Measurements from ENCODE around the gene INVS.

The INVS gene

DNA sequence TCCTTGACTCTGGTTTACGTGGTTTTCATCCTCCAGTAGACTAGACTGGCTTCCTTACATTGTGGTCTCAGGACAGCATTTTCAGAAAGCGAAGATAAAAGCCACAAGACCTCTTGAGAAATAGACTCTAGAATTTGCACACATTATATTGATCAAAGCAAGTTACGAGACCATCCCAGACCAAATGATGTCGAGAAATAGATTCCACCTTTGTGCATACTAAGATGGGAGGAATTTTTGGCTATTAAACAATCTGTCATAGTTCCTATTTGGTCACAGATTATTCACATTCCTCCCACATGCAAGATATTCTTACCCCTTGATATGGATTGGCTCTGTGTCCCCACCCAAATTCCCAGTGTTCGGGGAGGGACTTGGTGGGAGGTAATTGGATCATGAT, 188.1 kb downstream of the INVS start:
- Mint-ChIP-seq H3K27me3 (ENCODE audit: low read depth) (no peaks in the 10 kb centered on the region), H3K9me3 (peaks cover 41% of the 10 kb centered on the region), H3K4me3 (no peak overlapping the region), H3K4me1 (peaks cover under 1% of the 10 kb centered on the region), H3K27ac (no peak overlapping the region), H3K36me3 (ENCODE audit: low read depth) (peaks cover 94% of the 10 kb centered on the region)
- TF ChIP-seq, protein P1, sequence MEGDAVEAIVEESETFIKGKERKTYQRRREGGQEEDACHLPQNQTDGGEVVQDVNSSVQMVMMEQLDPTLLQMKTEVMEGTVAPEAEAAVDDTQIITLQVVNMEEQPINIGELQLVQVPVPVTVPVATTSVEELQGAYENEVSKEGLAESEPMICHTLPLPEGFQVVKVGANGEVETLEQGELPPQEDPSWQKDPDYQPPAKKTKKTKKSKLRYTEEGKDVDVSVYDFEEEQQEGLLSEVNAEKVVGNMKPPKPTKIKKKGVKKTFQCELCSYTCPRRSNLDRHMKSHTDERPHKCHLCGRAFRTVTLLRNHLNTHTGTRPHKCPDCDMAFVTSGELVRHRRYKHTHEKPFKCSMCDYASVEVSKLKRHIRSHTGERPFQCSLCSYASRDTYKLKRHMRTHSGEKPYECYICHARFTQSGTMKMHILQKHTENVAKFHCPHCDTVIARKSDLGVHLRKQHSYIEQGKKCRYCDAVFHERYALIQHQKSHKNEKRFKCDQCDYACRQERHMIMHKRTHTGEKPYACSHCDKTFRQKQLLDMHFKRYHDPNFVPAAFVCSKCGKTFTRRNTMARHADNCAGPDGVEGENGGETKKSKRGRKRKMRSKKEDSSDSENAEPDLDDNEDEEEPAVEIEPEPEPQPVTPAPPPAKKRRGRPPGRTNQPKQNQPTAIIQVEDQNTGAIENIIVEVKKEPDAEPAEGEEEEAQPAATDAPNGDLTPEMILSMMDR (IDR thresholded peaks at IDR 0.05; ENCODE audit: unreplicated experiment in 3 of 3), result no peak

DNA sequence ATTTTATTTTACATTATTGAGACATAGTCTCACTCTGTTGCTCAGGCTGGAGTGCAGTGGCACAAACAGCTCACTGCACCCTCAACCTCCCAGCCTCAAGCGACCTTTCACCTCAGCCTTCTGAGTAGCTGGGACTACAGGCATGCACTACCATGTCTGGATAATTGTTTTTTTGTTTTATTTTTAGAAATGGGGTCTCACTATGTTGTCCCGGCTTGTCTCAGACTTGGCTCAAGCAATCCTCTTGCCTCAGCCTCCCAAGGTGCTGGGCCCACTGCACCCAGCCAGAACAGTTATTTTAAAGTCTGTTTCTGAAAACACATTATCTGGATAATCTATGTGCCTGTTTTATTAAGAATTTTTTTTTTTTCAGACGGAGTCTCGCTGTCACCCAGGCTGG, 191.7 kb downstream of the INVS start:
- TF ChIP-seq, protein P1 (IDR thresholded peaks at IDR 0.05; ENCODE audit: unreplicated experiment in 3 of 3), result no peak
- H3K9me3 Mint-ChIP-seq, result peaks cover 29% of the 10 kb centered on the region
- no peaks in the 10 kb centered on the region for H3K27me3 Mint-ChIP-seq (ENCODE audit: low read depth)
- H3K27ac Mint-ChIP-seq, result no peak overlapping the region
- no peak overlapping the region for H3K4me3 Mint-ChIP-seq
- peaks cover 95% of the 10 kb centered on the region for H3K36me3 Mint-ChIP-seq (ENCODE audit: low read depth)
- H3K4me1 Mint-ChIP-seq, result no peaks in the 10 kb centered on the region

DNA sequence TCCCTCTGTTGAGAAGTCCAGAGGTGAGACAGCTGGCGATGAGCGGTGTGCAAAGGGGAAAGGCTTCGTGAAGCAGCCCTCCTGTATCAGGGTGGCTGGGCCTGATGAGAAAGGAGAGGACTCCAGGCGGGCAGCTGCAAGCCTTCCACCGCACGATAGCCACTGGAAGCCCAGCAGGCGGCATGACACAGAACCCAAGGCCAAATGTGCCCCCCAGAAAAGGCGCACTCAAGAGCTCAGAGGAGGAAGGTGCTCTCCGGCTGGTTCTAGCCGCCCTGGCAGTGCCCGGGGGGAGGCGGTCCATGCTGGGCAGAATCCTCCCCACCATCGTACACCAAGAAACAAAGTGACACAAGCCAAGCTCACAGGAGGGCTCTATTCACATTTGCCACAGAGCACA, 193.4 kb downstream of the INVS start:
- Mint-ChIP-seq H3K27me3 (ENCODE audit: low read depth) (no peaks in the 10 kb centered on the region), H3K27ac (no peak overlapping the region), H3K36me3 (ENCODE audit: low read depth) (peaks cover 84% of the 10 kb centered on the region), H3K9me3 (peaks cover 17% of the 10 kb centered on the region), H3K4me1 (no peaks in the 10 kb centered on the region), H3K4me3 (no peak overlapping the region)
- TF ChIP-seq, protein P1 (IDR thresholded peaks at IDR 0.05; ENCODE audit: unreplicated experiment in 3 of 3), result no peak

DNA sequence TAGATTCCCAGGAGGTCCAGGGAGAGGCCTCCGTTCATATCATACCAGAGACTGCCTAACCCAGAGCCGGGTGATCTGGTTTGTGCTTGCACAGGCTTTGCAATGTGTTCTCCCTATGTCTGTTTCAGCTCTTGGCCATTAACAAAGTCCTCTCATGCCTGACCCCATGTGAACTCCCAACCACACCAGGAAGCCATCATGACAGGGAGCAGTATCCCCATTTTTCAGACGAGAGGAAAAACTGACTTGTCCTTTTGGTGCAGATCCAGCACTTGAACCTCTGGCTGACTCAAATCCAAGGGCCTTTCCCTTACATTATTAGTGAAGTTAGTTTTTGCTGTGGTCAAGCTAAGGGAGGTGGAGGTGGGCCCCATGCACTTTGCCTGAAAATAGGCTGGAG, 195.3 kb downstream of the INVS start:
- Mint-ChIP-seq H3K27ac (no peak overlapping the region), H3K27me3 (ENCODE audit: low read depth) (no peaks in the 10 kb centered on the region), H3K9me3 (peaks cover 4% of the 10 kb centered on the region), H3K4me1 (no peaks in the 10 kb centered on the region), H3K4me3 (no peak overlapping the region), H3K36me3 (ENCODE audit: low read depth) (peaks cover 76% of the 10 kb centered on the region)
- TF ChIP-seq, protein P1 (IDR thresholded peaks at IDR 0.05; ENCODE audit: unreplicated experiment in 3 of 3), result no peak

DNA sequence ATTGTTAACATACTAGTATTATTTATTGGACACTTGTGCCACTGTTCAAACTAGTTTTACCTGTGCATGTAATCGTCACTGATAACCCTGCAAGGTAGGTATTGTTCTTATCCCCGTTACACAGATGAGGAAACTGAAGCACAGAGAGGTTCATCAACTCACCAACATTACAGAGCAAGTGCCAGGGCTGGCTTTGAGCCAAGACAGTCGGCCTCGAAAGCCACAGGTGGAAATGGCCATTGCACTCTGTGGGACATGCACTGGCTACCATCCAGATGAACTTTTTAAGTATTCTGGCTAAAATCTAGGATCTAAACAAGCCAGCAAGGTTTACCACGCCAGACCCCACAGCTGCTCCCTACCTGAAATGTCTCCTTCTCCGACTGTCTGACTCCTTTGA, 195.8 kb downstream of the INVS start:
- H3K9me3 Mint-ChIP-seq, result no peaks in the 10 kb centered on the region
- peaks cover 75% of the 10 kb centered on the region for H3K36me3 Mint-ChIP-seq (ENCODE audit: low read depth)
- TF ChIP-seq, protein P1 (IDR thresholded peaks at IDR 0.05; ENCODE audit: unreplicated experiment in 3 of 3), result no peak
- H3K27me3 Mint-ChIP-seq (ENCODE audit: low read depth), result no peaks in the 10 kb centered on the region
- H3K4me3 Mint-ChIP-seq, result no peak overlapping the region
- H3K4me1 Mint-ChIP-seq, result no peaks in the 10 kb centered on the region
- no peak overlapping the region for H3K27ac Mint-ChIP-seq

DNA sequence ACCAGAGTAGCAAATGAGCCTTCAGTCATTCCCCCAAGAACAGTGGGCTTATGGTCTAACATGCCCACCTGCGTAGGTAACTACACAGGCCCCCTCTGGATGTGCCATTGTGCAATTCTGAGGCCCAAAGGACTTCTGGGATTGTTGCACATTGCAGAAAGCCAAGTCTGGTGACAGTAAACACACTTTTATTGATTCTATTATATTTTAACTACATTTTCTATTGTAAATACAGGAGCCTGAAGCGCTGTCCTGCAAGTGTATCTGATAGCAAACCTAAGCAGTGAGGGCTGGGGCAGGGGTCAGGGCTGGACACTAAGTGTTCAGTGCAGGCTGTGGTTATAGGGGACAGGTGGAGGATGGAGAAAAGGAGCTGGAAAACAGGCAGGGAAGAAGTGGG, 196.2 kb downstream of the INVS start:
- Mint-ChIP-seq H3K27ac (no peak overlapping the region), H3K4me3 (no peak overlapping the region), H3K9me3 (no peaks in the 10 kb centered on the region), H3K27me3 (ENCODE audit: low read depth) (no peaks in the 10 kb centered on the region), H3K36me3 (ENCODE audit: low read depth) (peaks cover 74% of the 10 kb centered on the region), H3K4me1 (no peaks in the 10 kb centered on the region)
- TF ChIP-seq, protein P1 (IDR thresholded peaks at IDR 0.05; ENCODE audit: unreplicated experiment in 3 of 3), result no peak
